Activated T-cell treated with anti-CD3 and anti-CD28 coated beads, Interleukin-2, amount 50 U/mL, for 1 hour (primary cell): ENCODE results near the gene FOXL2NB.

Experiments
- DNase-seq: peaks from one replicate; pipeline ENCODE4 v3.0.0-alpha.2; 2020

The FOXL2NB gene

DNA sequence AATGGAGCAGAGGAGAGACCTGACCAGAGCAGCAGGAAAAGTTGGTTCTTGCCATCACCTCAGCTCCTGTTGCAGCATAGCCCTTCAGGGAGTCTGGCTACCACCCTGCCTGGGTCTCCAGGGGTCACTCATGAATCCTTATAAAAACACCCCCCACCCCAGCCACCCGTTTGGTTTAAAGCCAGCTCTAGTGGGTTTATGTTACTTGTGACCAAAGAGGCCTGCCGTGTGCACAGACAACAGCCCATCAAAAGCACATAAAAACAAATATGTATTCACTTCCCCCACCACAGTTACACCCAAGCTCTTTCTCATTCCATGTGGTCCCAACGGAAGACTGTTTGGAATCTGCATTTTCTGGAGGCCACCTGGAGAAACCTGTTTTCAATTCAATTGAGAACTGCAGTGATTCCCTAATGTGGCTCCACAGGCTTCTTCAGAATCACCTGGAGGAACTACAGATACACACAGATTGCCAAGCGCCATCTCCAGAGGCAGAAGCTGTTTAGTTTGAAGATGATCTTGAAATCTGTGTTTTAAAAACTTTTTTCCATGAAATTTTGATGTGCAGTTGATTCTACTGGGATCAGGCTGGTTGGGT, 13.8 kb upstream of the FOXL2NB start:
- DNase-seq, result no peak

DNA sequence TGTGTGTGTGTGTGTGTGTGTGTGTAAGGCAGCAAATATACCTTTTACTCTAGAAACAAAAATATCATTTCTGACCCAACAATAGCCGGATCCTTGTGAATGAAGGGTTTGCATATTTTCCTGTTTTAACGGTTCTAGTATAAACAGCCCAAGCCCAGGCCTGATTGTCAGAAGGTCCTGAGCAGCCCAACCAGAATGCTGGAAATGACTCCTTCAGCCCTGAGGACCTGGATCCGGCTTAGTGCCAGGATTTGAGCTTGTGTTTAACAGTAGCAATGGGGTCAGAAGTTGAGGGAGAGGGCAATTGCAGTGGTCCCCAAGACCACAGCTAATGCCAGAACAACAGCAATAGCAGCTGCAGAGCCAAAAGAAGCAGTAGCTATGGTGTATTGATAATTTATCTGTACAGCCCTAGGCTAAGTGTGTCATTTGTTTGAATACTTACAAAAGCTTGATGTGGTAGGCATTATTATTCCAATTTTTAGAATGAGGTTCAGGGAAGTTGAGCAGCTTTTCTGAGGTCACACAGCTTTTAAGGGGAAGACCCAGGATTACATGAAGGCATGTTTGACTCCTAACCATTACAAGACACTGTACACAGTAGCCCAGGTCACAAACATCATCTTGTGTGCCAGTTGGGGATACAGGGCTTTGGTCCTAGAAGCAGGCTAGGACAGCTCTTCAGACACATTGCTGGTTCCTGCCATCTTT, 12.9 kb upstream of the FOXL2NB start:
- DNase-seq, result no peak

DNA sequence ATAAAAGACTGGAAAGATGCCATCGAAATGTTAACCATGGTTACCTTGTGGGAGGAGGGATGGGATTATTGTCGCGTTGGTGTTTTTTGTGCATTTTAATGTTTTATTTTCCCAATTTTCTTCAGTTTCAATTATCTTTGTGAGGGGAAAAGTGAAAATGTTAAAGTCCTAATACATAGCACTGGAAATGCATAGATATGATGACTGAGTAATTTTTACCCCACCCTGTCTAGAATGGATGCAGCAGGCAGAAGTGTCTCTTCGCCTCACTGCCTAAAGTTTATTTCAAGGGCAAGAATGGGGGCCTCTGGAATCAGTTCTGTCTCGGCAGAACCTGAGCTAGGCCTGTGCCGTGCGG, 11.5 kb upstream of the FOXL2NB start:
- no peak for DNase-seq

DNA sequence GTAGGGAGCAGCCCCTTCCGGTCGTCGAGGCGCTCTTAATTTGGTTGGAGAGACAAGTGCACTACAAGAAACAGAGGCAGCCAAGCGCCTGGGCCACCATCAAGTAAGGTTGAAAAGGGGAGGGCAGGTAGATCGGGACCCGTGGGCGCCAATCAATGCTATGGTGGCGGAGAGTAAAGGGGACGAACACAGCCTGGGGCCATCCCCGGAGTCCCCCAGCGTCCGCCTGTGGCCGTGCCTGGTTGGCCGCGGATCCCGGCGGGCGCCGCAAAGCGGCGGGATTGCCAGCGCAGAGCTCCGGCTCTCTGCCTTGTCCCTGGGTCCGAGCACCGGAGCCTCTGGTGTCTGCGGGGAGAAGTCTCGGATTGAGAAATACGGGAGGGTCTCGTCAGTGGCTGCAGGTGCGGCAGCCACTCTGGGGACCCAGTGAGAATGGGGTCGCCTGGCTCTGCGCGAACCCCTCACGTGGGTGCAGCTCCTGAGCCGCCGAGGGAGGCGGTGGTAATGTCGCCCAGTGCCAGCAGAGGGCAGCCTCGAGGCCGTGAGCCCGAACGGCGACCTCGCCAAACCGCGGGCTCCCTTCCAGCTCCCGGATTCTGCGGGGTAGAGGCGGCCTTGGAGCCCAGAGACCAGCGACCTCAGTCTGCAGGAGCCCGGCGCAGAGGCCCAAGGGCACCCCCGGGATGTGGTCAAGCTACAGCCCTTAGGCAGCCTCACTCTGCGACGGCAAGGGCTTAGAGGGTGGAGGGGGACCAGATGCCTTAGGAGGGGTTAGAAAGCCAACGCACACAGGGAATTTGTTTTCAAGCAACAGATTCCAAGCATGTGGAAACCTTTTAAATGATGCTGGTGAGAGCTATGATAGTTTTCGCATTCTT, 10.9 kb upstream of the FOXL2NB start:
- peak; percentile 83 for DNase-seq

DNA sequence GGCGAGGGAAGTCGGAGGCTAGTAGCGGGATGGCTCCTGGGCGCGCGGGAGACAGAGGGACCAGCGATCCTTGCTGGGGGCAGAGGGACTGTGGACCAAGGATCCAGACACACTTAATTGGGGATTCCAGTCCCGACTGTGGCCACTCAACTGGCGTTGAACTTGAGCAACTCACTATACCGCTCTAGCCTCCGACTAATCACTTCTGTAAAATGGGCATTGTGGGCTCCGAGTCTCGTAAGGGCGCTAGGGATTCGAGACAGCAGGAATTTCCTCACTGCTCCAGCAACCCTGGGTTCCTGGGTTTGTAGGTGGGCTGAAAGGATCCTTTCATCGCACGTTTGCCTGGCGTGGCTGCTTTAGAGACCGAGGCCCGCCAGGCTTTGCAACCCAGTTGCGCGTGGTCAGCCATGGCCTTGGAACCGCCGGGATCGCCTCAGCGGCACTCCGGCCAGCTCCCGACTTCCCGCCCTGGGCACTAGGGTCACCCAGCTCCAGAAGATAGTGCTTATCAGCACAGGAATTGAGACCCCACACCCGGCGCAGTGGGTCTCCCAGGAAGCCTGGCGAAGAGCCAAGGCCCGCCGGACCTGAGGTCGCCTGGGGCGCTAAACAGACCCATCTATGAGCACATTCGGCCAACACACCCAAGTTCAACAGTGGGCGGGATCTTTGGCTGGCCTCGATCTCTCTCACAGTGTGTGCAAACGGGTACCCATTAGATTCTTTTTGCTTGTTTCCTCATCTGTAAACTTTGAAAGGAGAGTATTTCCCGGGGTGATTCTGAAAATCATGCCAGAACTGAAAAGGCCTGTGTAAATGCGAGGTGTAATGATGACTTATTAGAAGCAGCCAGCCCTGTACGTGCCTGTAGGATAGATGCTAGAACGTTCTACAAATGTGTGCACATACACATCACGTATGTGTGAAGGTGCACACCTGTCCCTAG, 10.0 kb upstream of the FOXL2NB start:
- DNase-seq, result no peak

DNA sequence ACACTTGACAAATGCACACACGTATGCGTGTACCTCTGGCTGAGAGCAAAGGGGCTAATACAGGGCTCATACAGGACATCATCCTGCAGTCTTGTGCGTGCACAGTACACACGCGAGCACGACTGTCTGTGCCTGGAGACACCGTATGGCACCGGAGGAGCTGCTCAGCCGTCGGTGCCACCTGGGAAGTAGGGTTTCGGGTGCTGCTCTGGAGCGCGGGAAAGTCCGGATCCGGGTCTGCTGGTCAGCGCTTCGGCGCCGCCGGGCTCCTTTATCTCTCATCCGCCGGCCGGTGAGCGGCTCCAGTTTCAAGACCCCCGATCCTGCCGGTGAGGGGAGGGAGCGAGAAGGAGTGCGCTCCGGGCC, 9.3 kb upstream of the FOXL2NB start:
- no peak for DNase-seq

- peak; percentile 42 for DNase-seq
Measured at GRCh38 chr3:138938056-138938876, 8.8 kb upstream of the FOXL2NB start.

- DNase-seq, result no peak
Measured at GRCh38 chr3:138938877-138939560, 8.0 kb upstream of the FOXL2NB start.

DNA sequence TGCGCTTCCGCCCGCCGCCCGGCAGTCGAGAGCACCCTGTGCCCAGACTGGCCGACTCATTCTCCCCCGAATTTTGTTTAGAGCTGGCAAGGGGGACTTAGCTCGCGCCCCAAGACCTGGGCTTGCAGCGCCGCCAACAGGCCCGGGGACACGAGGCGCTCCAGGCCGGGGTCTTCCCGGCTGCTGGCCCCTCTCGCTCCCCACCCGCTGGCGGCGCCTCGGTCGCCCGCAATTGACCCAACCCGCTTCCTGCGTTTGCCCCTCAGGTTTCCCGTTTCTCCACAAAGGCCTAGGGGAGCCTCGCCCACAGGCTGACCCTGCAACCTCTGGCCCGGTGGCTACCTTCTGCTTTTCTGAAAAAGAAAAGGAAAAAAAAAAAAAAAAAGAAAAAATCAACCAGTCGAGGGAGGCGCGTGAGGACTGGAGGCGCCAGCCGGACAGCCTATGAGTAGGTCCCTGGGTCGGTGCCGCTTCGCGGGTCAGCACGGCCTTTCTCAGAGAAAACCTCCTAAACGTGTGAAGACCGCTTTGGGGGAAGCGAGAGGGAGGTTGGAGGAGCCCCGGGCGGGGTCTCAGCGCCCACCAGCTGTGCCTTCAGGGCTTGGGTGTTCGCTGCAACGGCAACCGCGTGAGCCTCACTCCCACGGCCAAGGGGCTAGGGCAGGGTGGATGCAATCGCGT, 7.3 kb upstream of the FOXL2NB start:
- DNase-seq, result no peak

DNA sequence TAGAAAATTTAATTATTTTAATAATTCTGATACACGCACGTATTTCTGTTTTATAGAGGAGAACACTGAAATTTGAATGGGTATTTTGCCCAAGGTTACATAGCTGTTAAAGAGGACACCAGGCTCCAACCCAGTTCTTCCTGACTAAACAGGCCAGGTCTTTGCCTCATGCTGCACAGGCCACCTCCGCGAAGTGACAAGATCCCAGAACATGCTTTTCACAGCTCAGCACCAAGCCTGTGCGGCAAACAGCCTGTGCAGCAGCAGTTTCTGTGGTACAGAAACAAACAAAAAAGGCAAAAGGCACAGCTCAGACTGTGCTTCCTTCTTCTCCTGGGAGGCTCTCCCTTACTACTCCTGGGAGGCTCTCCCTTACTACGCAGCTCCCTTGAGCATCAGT, 6.6 kb upstream of the FOXL2NB start:
- DNase-seq, result no peak

- no peak for DNase-seq
Measured at GRCh38 chr3:138941259-138941885, 5.6 kb upstream of the FOXL2NB start.

DNA sequence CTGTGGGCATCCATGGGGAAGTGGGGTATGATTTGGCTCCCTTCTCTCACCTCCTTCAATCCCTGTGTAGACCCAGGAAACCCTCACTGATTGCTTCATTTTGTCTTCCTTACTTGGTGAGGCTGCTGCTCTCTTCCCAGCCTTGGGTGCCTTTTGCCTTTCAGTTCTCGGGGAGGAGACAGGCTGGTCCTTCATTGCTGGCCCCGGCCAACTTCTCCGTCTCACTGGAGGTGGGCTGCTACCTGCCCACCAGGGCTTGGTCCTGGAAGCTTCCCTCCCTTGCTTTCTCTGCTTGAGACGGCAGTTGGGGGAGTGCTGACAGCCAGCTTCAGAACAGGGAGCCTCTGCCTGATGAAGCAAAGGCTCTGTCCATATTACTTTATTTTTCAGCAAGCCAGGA, 4.7 kb upstream of the FOXL2NB start:
- DNase-seq, result no peak

DNA sequence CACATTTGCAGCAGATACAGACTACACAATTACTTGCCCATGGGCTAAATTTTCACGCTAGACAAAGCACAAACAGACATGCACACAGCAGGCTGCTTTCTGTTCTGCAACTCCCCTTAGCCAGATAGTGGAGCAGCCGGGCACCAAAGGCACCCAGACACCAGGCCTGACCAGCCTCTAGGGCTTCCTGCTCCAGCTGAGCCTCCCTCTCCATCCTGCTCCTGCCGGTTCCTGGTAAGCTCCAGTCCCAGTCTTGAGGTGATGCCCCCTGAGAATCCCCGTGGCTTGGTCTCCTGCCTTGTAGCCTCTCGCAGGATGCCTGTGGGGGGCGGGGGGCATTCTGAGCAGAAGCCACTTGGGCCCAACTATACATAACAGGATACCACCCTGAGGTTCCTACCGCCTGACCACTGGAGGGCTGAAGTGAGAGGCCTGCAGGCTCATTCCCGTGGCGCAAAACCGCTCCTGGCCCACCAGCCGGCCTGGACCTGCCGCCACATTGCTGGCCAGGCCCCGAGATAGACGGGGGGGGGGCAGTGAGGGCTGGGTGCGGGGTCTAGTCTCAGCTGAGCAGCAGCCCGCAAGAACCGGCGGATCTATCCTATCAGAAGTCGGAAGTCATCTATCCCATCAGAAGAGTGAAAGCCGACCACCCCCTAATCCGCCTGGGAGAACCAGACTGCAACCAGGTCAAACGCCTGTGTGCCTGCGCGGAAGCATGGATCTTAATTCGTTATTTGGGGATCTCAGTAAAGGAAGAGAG, 4.0 kb upstream of the FOXL2NB start:
- no peak for DNase-seq

GRCh38 chr3:138943724-138944653, 3.0 kb upstream of the FOXL2NB start:
- DNase-seq, result no peak

- DNase-seq, result no peak
Measured at GRCh38 chr3:138944654-138944928, 2.4 kb upstream of the FOXL2NB start.

- peak; percentile 45 for DNase-seq
Measured at GRCh38 chr3:138944929-138945708, 1.9 kb upstream of the FOXL2NB start.
